Duodenal mucosa (tissue), 2 donors: ENCODE results near the gene CCDC33.

Experiments
- H3K27ac ChIP-seq: one replicate; pipeline ENCODE4 v1.7.0; 2013; ENCODE audit warnings: low read depth, low read length
- H3K27me3 ChIP-seq, 2 donors: one replicate each; pipeline ENCODE4 v1.7.0; 2013; ENCODE audit warnings: low read length in 2 of 2, control low read depth in 1 of 2; ENCODE audit not compliant: insufficient read depth in 2 of 2, control insufficient read depth in 1 of 2
- H3K36me3 ChIP-seq, 2 donors: one replicate each; pipeline ENCODE4 v1.7.0; 2013; ENCODE audit warnings: low read length in 2 of 2, control low read depth in 1 of 2; ENCODE audit not compliant: insufficient read depth in 2 of 2, control insufficient read depth in 1 of 2
- H3K4me1 ChIP-seq, 2 donors: one replicate each; pipeline ENCODE4 v1.7.0; 2013; ENCODE audit warnings: low read length in 2 of 2, control low read depth in 1 of 2; ENCODE audit not compliant: insufficient read depth in 2 of 2, control insufficient read depth in 1 of 2
- H3K4me3 ChIP-seq, 2 donors: one replicate each; pipeline ENCODE4 v1.7.0; 2013; ENCODE audit warnings: low read length in 2 of 2, low read depth in 1 of 2
- H3K9ac ChIP-seq, 2 donors: one replicate each; pipeline ENCODE4 v1.7.0; 2013; ENCODE audit warnings: low read length in 2 of 2, low read depth in 1 of 2
- H3K9me3 ChIP-seq, 2 donors: one replicate each; pipeline ENCODE4 v1.7.0; 2013; ENCODE audit warnings: low read length in 2 of 2, control low read depth in 1 of 2; ENCODE audit not compliant: control insufficient read depth in 1 of 2

CCDC33 gene

GRCh38 chr15:74300057-74300795 lies 64.1 kb downstream of the CCDC33 start:
- Histone ChIP-seq H3K9ac (no peak overlapping the region), H3K36me3 (no peaks in the 10 kb centered on the region), H3K4me1 (no peaks in the 10 kb centered on the region), H3K9me3 (no peaks in the 10 kb centered on the region), H3K4me3 (no peak overlapping the region), H3K27me3 (peaks cover 3 to 4% of the 10 kb centered on the region in 2 donors), H3K27ac (no peak overlapping the region)

- Histone ChIP-seq H3K36me3 (no peaks in the 10 kb centered on the region), H3K4me3 (no peak overlapping the region), H3K27ac (no peak overlapping the region), H3K9ac (no peak overlapping the region), H3K4me1 (no peaks in the 10 kb centered on the region), H3K27me3 (peaks cover 9 to 12% of the 10 kb centered on the region in 2 donors), H3K9me3 (no peaks in the 10 kb centered on the region)
Observed at GRCh38 chr15:74301583-74302361, 65.6 kb downstream of the CCDC33 start.

- Histone ChIP-seq H3K9ac (no peak overlapping the region), H3K36me3 (no peaks in the 10 kb centered on the region), H3K9me3 (no peaks in the 10 kb centered on the region), H3K27ac (no peak overlapping the region), H3K27me3 (peaks cover 13 to 20% of the 10 kb centered on the region in 2 donors), H3K4me1 (no peaks in the 10 kb centered on the region), H3K4me3 (no peak overlapping the region)
Observed at GRCh38 chr15:74302821-74303359, 66.8 kb downstream of the CCDC33 start.

GRCh38 chr15:74303741-74304309 lies 67.7 kb downstream of the CCDC33 start:
- no peak overlapping the region for H3K9ac ChIP-seq
- H3K27ac ChIP-seq = no peak overlapping the region
- no peaks in the 10 kb centered on the region for H3K4me1 ChIP-seq
- peaks cover 13 to 20% of the 10 kb centered on the region in 2 donors for H3K27me3 ChIP-seq
- H3K9me3 ChIP-seq = no peaks in the 10 kb centered on the region
- H3K4me3 ChIP-seq = no peak overlapping the region
- no peaks in the 10 kb centered on the region for H3K36me3 ChIP-seq

GRCh38 chr15:74304431-74304830 lies 68.3 kb downstream of the CCDC33 start:
- no peaks in the 10 kb centered on the region for H3K9me3 ChIP-seq

GRCh38 chr15:74305687-74306086 lies 69.6 kb downstream of the CCDC33 start:
- H3K9me3 ChIP-seq = no peaks in the 10 kb centered on the region
- H3K9ac ChIP-seq = no peak overlapping the region
- H3K4me1 ChIP-seq = no peaks in the 10 kb centered on the region
- H3K27ac ChIP-seq = no peak overlapping the region
- no peak overlapping the region for H3K4me3 ChIP-seq
- no peaks in the 10 kb centered on the region for H3K36me3 ChIP-seq
- H3K27me3 ChIP-seq = peaks cover 13 to 20% of the 10 kb centered on the region in 2 donors

More at GRCh38 chr15:74304431-74304830, 68.3 kb downstream of the CCDC33 start:
- Histone ChIP-seq H3K27ac (no peak overlapping the region), H3K4me3 (no peak overlapping the region), H3K36me3 (no peaks in the 10 kb centered on the region), H3K9ac (no peak overlapping the region), H3K27me3 (peaks cover 13 to 20% of the 10 kb centered on the region in 2 donors), H3K4me1 (no peaks in the 10 kb centered on the region)

- Histone ChIP-seq H3K4me1 (no peaks in the 10 kb centered on the region), H3K36me3 (no peaks in the 10 kb centered on the region), H3K9me3 (no peaks in the 10 kb centered on the region), H3K27me3 (peaks cover 13 to 20% of the 10 kb centered on the region in 2 donors), H3K4me3 (no peak overlapping the region), H3K9ac (no peak overlapping the region), H3K27ac (no peak overlapping the region)
Observed at GRCh38 chr15:74306781-74307217, 70.7 kb downstream of the CCDC33 start.

GRCh38 chr15:74307827-74308811 lies 72.0 kb downstream of the CCDC33 start:
- Histone ChIP-seq H3K27ac (no peak overlapping the region), H3K27me3 (peaks cover 13 to 16% of the 10 kb centered on the region in 2 donors), H3K4me1 (no peaks in the 10 kb centered on the region), H3K9ac (no peak overlapping the region), H3K36me3 (no peaks in the 10 kb centered on the region), H3K4me3 (no peak overlapping the region), H3K9me3 (no peaks in the 10 kb centered on the region)

- H3K36me3 ChIP-seq = no peaks in the 10 kb centered on the region
- peaks cover 0 to 4% of the 10 kb centered on the region in 2 donors for H3K4me1 ChIP-seq
- no peak overlapping the region for H3K27ac ChIP-seq
- no peak overlapping the region for H3K9ac ChIP-seq
- H3K4me3 ChIP-seq = no peak overlapping the region
- no peaks in the 10 kb centered on the region for H3K9me3 ChIP-seq
- peaks cover 3 to 7% of the 10 kb centered on the region in 2 donors for H3K27me3 ChIP-seq
Observed at GRCh38 chr15:74311734-74312444, 75.8 kb downstream of the CCDC33 start.
